ENCODE measurements around the gene FBXL7. TPM values are rescaled to one million over a fixed set of nuclear protein-coding genes. Genes with fewer than 3 reads are reported as not detected.

The FBXL7 gene
- total RNA-seq, 1 experiment from 2014 or later: 9.4 TPM

GRCh38 chr5:15587916-15588315, 87.9 kb downstream of the FBXL7 start:
- no peak for DNase-seq (ENCODE audit: low read depth, low spot score)
- in situ Hi-C loops (cut with HindIII; ENCODE audit: low pct_unique_long_range_greater_than_20kb, low sequenced_read_pairs): no loop called here

GRCh38 chr5:15592728-15593127, 92.7 kb downstream of the FBXL7 start:
- in situ Hi-C loops (cut with HindIII; ENCODE audit: low pct_unique_long_range_greater_than_20kb, low sequenced_read_pairs): no loop called here

GRCh38 chr5:15594977-15595568, 95.1 kb downstream of the FBXL7 start:
- in situ Hi-C loops (cut with HindIII; ENCODE audit: low pct_unique_long_range_greater_than_20kb, low sequenced_read_pairs): no loop called here
- no peak for DNase-seq (ENCODE audit: low read depth, low spot score)

More at GRCh38 chr5:15592728-15593127, 92.7 kb downstream of the FBXL7 start:
- DNase-seq (ENCODE audit: low read depth, low spot score): peak; percentile 82

- in situ Hi-C loops (cut with HindIII; ENCODE audit: low pct_unique_long_range_greater_than_20kb, low sequenced_read_pairs): no loop called here
- DNase-seq (ENCODE audit: low read depth, low spot score): no peak
Measured at GRCh38 chr5:15595929-15596328, 95.9 kb downstream of the FBXL7 start.

GRCh38 chr5:15596936-15597335, 97.0 kb downstream of the FBXL7 start:
- DNase-seq (ENCODE audit: low read depth, low spot score): no peak
- in situ Hi-C loops (cut with HindIII; ENCODE audit: low pct_unique_long_range_greater_than_20kb, low sequenced_read_pairs): no loop called here

- in situ Hi-C loops (cut with HindIII; ENCODE audit: low pct_unique_long_range_greater_than_20kb, low sequenced_read_pairs): no loop called here
- no peak for DNase-seq (ENCODE audit: low read depth, low spot score)
Measured at GRCh38 chr5:15597804-15598203, 97.8 kb downstream of the FBXL7 start.

- in situ Hi-C loops (cut with HindIII; ENCODE audit: low pct_unique_long_range_greater_than_20kb, low sequenced_read_pairs): no loop called here
- DNase-seq (ENCODE audit: low read depth, low spot score): peak; percentile 73
Measured at GRCh38 chr5:15598294-15598902, 98.4 kb downstream of the FBXL7 start.

- in situ Hi-C loops (cut with HindIII; ENCODE audit: low pct_unique_long_range_greater_than_20kb, low sequenced_read_pairs): no loop called here
- no peak for DNase-seq (ENCODE audit: low read depth, low spot score)
Measured at GRCh38 chr5:15600035-15600434, 100.1 kb downstream of the FBXL7 start.

GRCh38 chr5:15601274-15601673, 101.3 kb downstream of the FBXL7 start:
- in situ Hi-C loops (cut with HindIII; ENCODE audit: low pct_unique_long_range_greater_than_20kb, low sequenced_read_pairs): no loop called here
- DNase-seq (ENCODE audit: low read depth, low spot score): peak; percentile 24

GRCh38 chr5:15601853-15602252, 101.9 kb downstream of the FBXL7 start:
- in situ Hi-C loops (cut with HindIII; ENCODE audit: low pct_unique_long_range_greater_than_20kb, low sequenced_read_pairs): no loop called here
- DNase-seq (ENCODE audit: low read depth, low spot score): no peak

GRCh38 chr5:15604986-15605385, 105.0 kb downstream of the FBXL7 start:
- in situ Hi-C loops (cut with HindIII; ENCODE audit: low pct_unique_long_range_greater_than_20kb, low sequenced_read_pairs): no loop called here
- DNase-seq (ENCODE audit: low read depth, low spot score): no peak

GRCh38 chr5:15606197-15606596, 106.2 kb downstream of the FBXL7 start:
- in situ Hi-C loops (cut with HindIII; ENCODE audit: low pct_unique_long_range_greater_than_20kb, low sequenced_read_pairs): no loop called here
- no peak for DNase-seq (ENCODE audit: low read depth, low spot score)

GRCh38 chr5:15607076-15607475, 107.1 kb downstream of the FBXL7 start:
- DNase-seq (ENCODE audit: low read depth, low spot score): no peak
- in situ Hi-C loops (cut with HindIII; ENCODE audit: low pct_unique_long_range_greater_than_20kb, low sequenced_read_pairs): no loop called here

GRCh38 chr5:15609076-15609725, 109.2 kb downstream of the FBXL7 start:
- no peak for DNase-seq (ENCODE audit: low read depth, low spot score)
- in situ Hi-C loops (cut with HindIII; ENCODE audit: low pct_unique_long_range_greater_than_20kb, low sequenced_read_pairs): no loop called here

GRCh38 chr5:15610216-15610615, 110.2 kb downstream of the FBXL7 start:
- in situ Hi-C loops (cut with HindIII; ENCODE audit: low pct_unique_long_range_greater_than_20kb, low sequenced_read_pairs): no loop called here
- no peak for DNase-seq (ENCODE audit: low read depth, low spot score)

GRCh38 chr5:15611008-15611407, 111.0 kb downstream of the FBXL7 start:
- in situ Hi-C loops (cut with HindIII; ENCODE audit: low pct_unique_long_range_greater_than_20kb, low sequenced_read_pairs): no loop called here

GRCh38 chr5:15612915-15613635, 113.1 kb downstream of the FBXL7 start:
- in situ Hi-C loops (cut with HindIII; ENCODE audit: low pct_unique_long_range_greater_than_20kb, low sequenced_read_pairs): no loop called here
- DNase-seq (ENCODE audit: low read depth, low spot score): peak; percentile 48

More at GRCh38 chr5:15611008-15611407, 111.0 kb downstream of the FBXL7 start:
- no peak for DNase-seq (ENCODE audit: low read depth, low spot score)

- DNase-seq (ENCODE audit: low read depth, low spot score): no peak
Measured at GRCh38 chr5:15614679-15615078, 114.7 kb downstream of the FBXL7 start.

More at GRCh38 chr5:15614679-15615078, 114.7 kb downstream of the FBXL7 start:
- in situ Hi-C loops (cut with HindIII; ENCODE audit: low pct_unique_long_range_greater_than_20kb, low sequenced_read_pairs): no loop called here
